DMS153 treated with DMSO at 0.1 percent for 48 hours (cell line): ENCODE measurements around the gene KNCN.
A peak's percentile ranks its signal among the peaks of the same experiment; 100 is the strongest.

Source experiments
- DNase-seq: peaks from one replicate; lab custom pipeline; 2025; ENCODE audit not compliant: unreplicated experiment; lab: John Stamatoyannopoulos, UW

Gene KNCN

DNA sequence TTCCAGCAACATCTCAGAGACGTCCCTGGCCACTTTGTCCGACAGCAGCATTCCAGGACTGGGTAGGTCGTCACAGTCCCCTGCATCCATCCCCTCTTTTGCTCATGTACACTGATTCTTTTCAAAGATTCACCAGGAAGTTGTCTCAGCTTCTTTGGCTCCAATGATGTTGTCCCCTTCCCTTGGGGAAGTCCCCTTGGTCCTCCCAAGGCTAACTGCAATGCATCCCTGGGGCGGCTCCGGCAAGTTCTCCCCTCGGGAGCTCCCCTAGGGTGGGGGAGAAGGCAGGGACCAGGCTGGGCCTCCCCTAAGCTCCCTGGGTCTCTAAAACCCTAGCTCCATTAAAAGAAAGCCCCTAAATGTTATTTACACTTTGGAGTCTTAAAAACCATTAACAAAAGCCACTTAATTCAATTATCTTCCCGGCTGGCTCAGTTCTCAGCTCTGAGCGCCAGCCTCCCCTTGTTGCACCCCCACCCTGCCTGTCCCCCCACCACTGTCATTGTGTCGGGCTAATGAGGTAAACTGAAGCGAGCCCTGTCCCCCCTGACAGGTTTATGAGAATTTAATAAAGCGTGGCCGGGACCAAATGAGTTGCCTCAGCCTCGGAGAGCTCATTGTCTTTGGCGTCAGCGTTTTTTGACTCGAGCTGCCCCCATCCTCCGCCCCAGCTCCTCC, 25.3 kb downstream of the KNCN start:
- DNase-seq = peak; percentile 24

DNA sequence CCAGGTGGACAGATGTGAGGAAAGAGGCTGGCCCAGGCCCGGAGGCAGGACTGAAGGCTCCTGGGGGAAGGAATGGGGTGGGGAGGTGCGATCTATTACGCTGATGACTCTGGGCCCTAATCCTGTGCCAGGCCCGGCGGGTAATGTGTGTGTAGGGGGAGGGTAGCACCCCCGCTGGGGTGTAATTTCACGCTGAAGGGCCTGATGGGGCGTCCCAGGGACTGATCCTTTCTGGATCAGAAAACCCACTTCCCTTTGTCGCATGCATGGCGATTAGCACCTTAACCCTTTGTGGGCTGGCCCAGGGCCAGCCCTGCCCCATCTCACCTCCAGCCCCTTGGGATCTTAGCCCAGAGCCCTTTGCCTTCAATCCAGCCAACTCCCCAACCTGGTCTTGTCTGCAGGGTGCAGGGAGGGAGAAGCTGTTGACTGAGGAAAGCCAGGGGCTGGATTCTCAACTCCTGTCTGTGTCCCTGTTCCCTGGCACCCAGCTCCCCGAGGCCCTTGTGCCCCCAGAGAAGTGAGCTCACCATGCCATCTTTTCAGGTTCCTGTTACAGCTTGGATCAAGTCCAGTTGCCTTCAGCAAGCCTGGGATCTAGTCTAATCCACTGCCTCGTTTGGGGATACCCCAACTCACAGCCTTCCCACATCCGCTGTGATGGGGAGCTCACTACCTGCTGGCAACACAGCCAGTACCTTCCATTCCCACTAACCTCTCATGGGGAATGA, 26.0 kb downstream of the KNCN start:
- DNase-seq = no peak

DNA sequence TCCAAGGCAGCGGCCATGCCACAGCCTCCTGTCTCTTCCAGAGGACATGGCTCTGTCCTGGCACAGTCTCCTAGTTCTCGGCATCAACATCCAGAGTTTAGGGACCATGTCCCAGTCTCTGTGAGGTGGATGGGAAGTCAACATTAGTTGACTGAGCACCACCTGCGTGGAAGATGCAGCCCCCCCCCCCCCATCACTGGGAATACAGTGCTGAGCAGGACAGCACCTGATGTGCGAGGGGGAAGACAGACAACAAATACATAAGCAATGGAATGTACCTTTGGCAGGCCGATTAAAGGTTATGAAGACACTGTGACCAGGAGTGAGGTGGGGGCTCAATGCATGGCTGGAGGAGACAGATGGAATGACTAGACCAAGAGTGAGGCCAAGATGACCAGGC, 26.6 kb downstream of the KNCN start:
- DNase-seq = no peak

DNA sequence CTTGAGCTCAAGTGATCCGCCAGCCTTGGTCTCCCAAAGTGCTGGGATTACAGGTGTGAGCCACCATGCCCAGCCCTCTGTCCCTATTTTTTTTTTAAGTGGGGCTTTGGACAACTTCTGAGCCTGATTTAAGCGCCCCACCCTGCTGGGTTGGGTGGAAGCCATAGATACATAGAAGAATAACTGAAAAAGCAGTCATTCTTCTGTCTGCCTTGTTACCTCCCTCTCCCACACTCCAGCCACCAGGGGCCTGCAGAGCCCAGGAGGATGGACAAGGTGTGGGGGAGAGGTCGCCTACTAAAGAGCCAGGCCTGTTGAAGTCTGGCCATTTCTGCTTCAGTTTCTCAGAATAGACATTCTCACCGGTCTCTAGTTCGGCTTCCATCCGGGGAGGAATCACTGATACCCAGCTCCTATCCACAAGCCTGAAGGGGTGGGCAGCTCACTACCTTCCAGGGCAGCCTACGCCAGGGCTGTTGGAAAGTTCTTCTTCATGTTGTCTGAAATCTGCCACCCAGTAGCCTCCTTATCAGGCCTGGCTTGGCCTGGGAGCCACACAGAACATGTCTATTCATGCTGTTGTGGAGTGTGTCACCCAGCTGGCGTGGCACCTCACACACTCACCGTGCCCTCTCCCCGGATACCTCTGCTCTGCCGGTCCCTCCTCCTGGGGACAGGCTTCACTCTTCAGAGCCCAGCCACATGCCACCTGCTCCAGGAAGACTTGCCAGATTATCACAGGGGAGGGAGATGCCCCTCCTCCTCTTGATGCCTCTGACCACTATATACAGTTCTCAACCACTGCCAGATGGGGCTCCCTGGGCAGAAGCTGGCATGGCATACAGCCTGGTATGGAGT, 27.7 kb downstream of the KNCN start:
- DNase-seq = peak; percentile 27

DNA sequence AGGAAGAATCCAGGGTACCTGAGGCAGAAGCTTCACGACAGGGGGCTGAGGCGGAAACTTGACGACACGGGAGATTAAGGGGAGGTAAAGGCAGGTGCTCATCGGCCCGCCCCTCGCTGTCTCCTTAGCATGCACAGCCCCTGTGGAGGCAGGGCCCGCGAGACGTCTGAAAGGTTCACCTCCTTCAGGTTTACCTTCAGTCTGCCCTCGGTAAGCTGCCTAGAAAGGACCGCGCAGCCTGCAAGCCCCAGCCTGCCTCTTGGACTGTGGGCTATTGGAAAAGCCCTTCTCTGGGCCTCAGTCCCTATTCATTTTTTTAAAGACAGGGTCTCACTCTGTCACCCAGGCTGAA, 28.5 kb downstream of the KNCN start:
- no peak for DNase-seq

DNA sequence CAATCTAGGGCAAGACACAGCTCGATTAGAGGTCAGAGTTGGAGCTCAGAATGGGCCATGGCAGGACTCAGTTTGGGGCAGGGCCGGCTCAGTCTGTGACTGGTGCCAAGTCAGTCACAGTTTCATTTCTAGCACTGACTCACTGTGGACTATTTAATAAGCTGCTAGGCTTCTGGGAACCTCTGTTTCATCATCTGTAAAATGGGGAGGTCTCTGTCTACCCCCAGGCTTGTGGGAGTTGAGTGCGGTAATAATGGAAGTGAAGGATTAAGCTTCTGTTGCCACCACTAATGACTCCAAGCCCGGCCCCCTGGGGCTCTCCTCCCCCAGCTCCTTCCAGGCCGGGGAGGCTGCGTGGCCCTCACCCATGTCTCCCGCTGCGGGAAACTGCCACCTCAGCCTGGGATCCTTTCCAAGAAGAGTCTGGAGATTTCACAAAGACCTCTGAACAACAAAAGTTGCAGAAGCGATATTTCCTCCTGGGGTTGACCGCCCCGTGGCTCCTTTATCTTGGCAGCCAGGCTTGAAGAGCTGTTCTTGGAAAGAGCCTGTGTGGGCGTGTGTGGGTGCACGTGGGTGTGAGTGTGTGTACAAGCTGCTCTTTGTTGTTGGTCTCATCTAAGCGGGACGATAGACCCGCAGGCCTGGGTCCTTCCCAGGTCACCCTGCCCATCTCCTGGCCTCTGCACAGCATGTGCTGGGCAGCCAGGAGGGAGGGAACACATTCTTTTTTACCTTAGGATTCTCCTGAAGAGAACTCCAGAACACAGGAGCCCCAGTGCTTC, 29.1 kb downstream of the KNCN start:
- no peak for DNase-seq

DNA sequence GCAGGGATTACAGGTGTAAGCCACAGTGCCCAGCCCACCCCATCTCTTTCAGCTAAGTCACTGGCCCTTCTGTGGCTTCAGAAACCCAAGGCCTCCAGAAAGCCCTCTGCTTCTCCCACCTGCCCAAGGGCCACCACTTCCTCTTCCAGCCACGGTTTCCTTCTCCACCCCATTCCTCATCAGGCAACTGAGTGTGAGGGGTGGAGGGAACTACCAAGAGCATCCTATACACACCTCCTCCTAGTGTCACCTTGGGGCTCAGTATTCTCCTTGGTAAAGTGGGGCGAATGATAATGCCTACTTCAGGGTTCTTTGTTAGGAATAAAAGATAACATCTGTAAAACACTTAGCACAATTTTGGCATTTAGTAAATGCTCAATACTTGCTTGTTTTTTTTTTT, 30.0 kb downstream of the KNCN start:
- DNase-seq = no peak

DNA sequence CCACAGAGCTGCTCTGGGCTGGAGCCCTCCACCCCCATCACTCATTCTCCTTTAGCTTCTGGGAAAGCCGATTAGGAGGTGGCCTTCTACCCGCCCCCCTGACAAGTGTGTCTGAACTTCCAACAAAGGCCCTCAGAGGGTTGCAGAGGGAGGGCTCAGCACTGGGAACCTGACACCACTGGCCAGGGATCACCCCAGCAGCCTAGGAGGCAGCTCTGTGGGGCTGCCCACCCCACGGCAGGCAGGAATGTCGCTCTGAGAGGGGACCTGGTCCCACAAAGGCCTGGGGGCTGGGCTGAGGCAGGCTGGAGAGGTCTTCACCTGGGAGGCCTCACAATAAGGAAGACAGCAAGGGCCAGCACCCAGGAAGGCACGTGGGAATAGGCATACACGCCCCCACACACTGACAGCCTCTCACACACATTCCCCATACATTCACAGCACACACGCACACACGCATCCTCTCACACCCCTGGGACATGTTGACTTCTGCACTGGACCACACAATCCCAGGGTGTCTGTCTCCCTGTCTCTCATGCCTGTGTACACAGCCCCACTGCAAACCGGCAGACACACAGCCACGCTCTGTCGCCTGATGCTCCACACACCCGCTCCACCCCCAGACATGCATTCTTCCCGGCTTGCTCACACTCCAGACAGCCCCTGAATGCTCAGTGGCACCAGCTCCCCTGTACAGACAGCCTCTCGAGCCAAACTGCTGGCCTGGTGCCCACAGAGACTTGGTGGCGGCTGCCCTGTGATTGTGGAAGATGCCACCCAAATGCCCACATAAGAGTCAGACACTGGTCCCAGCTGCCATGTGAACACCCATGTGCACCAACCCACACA, 31.2 kb downstream of the KNCN start:
- DNase-seq = peak; percentile 61

DNA sequence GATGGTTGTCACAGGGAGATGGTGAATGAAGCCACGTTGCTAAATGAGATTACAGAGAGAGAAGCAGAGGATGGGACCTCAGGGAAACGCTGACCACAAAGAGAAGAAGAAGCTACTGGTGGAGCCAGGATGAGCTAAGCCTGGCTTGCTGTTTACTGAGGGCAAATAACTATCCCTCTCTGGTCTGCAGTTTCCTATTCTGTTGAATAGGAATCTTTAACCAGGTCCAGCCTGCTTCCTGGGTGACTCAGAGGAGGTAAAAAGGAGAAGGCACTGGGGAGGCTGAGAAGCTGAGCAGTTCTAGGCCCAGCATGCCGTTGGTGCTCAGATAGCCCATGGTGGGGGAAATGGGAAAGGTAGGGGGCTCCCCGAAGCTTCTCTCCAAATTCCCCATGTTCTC, 32.2 kb downstream of the KNCN start:
- no peak for DNase-seq

DNA sequence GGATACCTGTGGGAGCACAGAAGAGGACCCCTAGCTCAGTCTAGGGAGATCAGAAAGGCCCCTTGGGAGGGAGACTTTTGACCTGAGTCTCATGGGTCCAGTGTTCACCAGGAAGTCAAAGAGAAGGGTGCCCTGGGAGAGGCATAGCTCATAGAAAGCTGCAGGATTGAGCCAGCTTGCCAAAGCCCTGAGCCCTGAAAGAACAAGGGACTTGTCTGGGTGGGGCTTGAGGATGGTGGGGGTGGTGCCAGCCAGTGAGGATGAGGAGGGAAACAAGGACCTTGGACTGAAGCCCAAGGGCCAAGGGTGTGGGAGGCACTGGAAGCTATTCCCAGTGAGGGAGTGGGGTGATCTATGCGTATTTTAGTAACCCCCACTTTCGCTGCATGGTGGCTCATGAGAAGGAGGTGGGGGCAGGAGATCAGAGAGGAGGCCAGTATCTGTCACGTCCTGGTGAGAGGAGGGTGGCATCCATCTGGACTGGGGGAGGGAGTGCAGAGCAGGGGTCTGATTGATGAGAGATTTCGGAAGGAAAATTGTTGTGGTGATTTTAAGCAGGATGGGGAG, 33.4 kb downstream of the KNCN start:
- no peak for DNase-seq

DNA sequence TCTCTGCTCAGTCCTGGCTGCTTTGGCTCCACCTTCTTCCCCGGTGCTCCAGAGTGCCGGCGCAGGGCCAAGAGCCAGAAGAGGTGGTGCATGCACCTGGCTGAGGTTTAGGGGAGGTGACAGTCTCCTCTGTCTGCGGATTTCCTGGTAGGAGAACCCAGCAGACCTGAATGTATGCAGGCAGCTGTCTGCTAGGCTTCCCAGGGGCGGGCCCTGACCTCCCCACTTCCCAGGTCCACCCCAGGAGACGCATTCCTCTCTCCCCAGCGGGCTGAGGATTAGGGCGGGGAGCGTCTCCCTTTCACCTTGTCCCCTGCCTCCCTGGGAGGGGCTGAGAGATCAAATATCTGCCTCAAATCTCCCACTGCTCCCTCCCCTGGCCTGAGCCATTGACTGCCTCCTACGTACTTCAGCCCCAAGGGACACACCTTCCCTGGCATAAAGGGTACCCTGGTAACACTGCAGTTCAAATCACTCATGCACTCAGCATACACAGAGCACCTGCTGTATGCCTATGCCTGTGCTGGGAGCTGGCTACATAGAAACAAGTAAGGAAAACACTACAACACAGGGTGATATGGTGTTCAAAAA, 34.3 kb downstream of the KNCN start:
- peak; percentile 98 for DNase-seq

DNA sequence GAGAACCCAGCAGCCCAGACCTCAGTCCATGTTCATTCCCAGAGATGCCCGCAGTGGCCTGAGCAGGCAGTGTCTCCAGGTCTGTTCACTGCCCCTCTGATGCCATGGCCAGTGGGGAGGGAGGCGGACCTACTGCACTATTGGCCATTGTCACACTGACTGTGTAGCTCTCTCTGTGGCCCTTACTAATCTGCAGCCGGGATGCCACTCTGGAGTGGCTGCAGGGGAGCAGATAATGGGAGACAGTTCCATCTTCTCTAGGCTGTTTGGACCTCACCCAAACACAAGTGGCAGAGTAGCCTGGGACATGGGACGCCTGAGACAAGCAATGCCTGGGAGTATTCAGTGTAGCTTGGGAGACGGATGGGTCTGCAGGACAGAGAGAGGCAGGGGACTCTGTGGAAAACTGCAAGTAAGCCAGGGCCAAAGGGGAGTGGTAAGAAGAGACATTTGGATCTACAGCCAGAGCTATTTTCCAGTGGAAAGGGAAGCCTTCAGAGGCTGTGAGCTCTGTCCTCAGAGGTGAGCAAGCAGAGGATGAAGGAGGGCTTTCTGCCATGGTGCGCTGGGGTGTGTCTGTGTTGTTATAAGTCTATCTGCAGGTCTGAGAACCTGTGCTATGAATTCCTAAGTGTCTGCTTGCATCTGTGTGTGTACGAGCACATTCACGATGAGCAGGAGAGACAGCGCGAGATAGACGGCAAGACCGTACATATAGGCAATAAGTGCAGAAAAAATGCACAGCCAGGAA, 35.1 kb downstream of the KNCN start:
- DNase-seq = no peak

DNA sequence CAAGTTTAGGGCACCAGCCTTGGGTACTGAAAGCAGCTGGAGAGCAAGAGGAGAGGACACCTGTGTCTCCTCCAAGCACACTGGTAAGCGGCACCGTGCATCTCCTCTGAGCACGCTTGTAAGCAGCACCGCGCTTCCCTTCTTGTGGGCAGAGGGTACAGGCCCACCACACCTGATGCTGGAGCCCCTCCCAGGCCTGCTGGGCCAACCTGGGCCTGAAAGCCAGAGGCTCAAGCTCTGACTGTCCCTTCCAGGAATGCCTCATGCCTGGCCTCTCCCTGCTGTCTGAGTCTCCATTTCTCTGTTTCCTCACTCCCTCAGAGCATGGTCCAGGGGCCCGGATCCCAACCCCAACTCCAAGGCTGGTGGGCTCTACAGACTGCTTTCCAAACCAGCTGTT, 35.9 kb downstream of the KNCN start:
- no peak for DNase-seq

DNA sequence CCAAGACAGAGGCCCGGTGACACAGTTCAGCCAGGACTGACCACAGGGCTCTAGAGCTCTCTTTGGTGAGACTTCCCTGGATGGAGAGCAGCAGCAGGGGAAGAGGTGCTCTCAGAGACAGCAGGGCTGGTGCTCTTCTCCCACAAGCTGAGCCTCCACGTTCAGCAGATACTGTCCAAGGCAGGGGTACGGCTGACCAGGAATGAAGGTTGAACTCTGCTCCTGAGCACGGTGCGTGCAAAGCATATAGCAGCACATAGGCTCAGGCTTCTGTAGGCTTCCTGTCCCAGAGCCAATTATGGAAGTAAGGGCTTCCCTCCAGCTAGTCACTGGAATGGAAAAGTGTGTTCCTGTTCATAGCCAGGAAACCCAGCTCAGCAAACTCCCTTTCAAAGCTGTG, 37.9 kb downstream of the KNCN start:
- DNase-seq = no peak

DNA sequence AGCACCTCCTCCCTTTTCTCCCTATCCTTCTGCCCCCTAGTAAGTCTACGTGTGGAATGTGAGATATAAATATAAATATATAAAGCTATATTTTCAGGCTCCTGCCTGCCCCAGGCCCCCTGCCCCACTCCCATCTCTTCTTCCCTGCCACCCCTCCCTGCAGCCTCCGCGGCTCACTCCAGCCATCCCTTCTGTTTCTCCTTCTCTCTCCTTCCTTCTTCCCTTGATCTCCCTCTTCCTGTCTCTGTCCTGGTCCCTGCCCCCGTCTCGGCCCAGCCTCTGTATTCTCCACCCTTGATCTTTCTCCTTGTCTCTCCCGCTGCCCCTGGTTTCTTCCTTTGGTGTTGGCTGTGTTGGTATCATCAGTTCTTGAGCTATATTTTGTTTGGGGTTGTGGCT, 38.7 kb downstream of the KNCN start:
- no peak for DNase-seq

DNA sequence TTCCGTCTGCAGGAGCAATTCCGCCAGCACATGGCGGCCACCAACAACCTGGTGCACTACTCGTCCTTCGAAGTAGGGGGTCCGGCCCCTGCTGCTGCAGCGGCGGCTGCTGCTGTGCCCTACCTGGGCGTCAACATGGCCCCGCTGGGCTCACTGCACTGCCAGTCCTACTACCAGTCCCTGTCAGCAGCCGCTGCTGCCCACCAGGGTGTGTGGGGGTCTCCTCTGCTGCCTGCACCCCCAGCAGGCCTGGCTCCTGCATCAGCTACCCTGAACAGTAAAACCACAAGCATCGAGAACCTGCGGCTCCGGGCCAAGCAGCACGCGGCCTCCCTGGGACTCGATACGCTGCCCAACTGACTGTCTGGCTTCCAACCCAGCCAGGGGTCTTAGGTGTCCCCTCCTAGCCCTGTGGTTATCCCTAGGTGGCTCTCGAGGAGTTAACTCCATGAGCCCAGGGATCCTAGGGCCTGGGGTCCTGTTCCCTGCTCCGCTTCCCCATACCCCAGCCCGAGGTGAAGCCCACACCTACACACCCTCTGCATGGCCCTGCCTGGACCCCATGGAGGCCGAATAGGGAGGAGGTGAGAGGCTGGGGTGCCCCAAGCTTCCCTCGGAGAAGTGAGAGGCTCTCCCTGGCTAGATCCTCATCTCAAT, 39.2 kb downstream of the KNCN start:
- DNase-seq = no peak

DNA sequence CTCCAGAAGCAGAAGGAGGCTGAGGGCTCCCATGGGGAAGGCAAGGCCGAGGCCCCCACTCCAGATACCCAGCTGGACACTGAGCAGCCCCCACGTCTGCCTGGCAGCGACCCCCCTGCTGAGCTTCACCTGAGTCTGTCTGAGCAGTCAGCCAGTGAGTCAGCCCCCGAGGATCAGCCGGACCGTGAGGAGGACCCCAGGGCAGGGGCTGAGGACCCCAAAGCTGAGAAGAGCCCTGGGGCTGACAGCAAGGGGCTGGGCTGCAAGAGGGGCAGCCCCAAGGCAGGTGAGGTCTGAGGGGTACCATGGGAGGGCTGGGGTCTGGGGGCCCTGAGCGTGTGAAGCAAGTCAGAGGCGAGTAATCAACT, 40.5 kb downstream of the KNCN start:
- DNase-seq = no peak

DNA sequence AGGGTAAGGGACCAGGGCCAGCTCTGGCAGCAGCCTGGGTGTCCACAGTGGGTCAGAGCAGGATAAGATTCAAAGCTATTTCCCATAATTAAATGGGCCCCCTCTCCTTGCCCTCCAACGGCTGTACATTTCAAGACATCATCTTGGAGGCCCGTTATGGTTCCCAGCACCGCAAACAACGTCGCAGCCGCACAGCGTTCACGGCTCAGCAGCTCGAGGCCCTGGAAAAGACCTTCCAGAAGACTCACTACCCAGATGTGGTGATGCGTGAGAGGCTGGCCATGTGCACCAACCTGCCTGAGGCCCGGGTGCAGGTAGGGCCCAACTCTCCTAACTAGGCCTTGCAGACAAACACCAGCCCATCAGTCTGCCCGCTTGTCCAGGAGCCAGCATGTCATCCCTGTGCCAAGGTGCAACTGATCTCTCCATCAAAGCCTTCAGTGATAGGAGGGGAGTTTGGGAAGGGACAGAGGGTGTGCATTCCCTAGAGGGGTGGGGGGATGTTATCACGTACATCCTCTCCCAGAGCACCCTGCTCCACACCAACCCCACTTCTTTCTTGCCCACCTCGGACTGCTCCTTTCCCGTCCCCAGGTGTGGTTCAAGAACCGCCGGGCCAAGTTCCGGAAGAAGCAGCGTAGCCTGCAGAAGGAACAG, 41.0 kb downstream of the KNCN start:
- no peak for DNase-seq
